HepG2 (cell line): ENCODE measurements around the gene CBX2. TPM values are rescaled to one million over a fixed set of nuclear protein-coding genes. Genes with fewer than 3 reads are reported as not detected.

Source experiments
- ARID3A ChIP-seq: IDR thresholded peaks from 2 replicates; pipeline ENCODE4 v1.6.1; 2012; ENCODE audit warnings: low read depth, low read length, improper control_type of control experiment
- ATM ChIP-seq: fragments of 450-650 bp; IDR thresholded peaks from 2 replicates; pipeline ENCODE4 v1.7.1; 2017; ENCODE audit warnings: mild to moderate bottlenecking, borderline replicate concordance
- ESRRA ChIP-seq: sonication (generic); formaldehyde crosslinking; IDR thresholded peaks from 2 replicates; pipeline ENCODE4 v1.5.1; 2020; ENCODE audit warnings: mild to moderate bottlenecking, low read depth, missing genetic modification reagents
- FOXC1 ChIP-seq: sonication (generic); formaldehyde crosslinking; IDR thresholded peaks from 2 replicates; pipeline ENCODE4 v1.8.0; 2022; ENCODE audit warnings: mild to moderate bottlenecking, missing genetic modification reagents, borderline replicate concordance
- HMGXB3 ChIP-seq: sonication (generic); formaldehyde crosslinking; IDR thresholded peaks from 2 replicates; pipeline ENCODE4 v1.4.0; 2020; ENCODE audit warnings: missing genetic modification reagents, borderline replicate concordance
- NFE2L1 ChIP-seq: sonication (generic); formaldehyde crosslinking; IDR thresholded peaks from 2 replicates; pipeline ENCODE4 v1.4.0; 2020; ENCODE audit warnings: missing genetic modification reagents, mild to moderate bottlenecking, borderline replicate concordance
- SOX13 ChIP-seq, 3 experiments: fragments of 450-650 bp in 1 of 3; sonication (generic) in 1 of 3; formaldehyde crosslinking in 1 of 3; IDR thresholded peaks in 2 of 3; conservative IDR thresholded peaks in 1 of 3; 2 replicates each; pipeline versions ENCODE4 v1.5.0 to v1.6.1; 2016 to 2020; ENCODE audit warnings: antibody characterized with exemption in 1 of 3, mild to moderate bottlenecking in 1 of 3, missing compliant biosample characterization in 1 of 3, missing genetic modification reagents in 1 of 3, moderate library complexity in 1 of 3
- TBL1XR1 ChIP-seq: fragments of 150-350 bp; IDR thresholded peaks from 2 replicates; pipeline ENCODE4 v1.6.1; 2014; ENCODE audit warnings: borderline replicate concordance, low read length; ENCODE audit not compliant: partially characterized antibody
- THAP9 ChIP-seq: sonication (generic); formaldehyde crosslinking; IDR thresholded peaks from 2 replicates; pipeline ENCODE4; 2020; ENCODE audit warnings: missing genetic modification reagents, mild to moderate bottlenecking, borderline replicate concordance
- THYN1 ChIP-seq: sonication (generic); formaldehyde crosslinking; IDR thresholded peaks from 2 replicates; pipeline ENCODE4 v1.8.1; 2023; ENCODE audit warnings: low read depth, mild to moderate bottlenecking, moderate library complexity, missing genetic modification reagents, borderline replicate concordance
- ZIK1 ChIP-seq: sonication (generic); formaldehyde crosslinking; IDR thresholded peaks from 2 replicates; pipeline ENCODE4 v1.5.0; 2020; ENCODE audit warnings: mild to moderate bottlenecking, low read depth, missing genetic modification reagents, borderline replicate concordance
- ZNF720 ChIP-seq: sonication (generic); formaldehyde crosslinking; IDR thresholded peaks from 2 replicates; pipeline ENCODE4 v1.4.0; 2020; ENCODE audit warnings: missing genetic modification reagents
- polyA plus RNA-seq, 8 experiments: library from polyadenylated mRNA; depleted of rRNA in 3 of 8; stranded (reverse) in 7 of 8; unstranded in 1 of 8; fragments of >200 nt; fragmentation: Illumina TruSeq in 4 of 8; extraction: Trizol in 4 of 8; gene quantifications; 2 replicates each; pipeline versions ENCODE4 v1.2.1 to v1.2.3, GENCODE V29; 2011 to 2016; ENCODE audit warnings: low read depth in 4 of 8, missing spikeins in 1 of 8, mixed read lengths in 1 of 8; ENCODE audit not compliant: insufficient read depth in 1 of 8
- total RNA-seq, 5 experiments: library from RNA; depleted of rRNA; stranded (reverse); fragments of >200 nt; fragmentation: Illumina TruSeq; extraction: Trizol; gene quantifications; 2 replicates each; pipeline ENCODE4 v1.2.3, GENCODE V29; 2016; ENCODE audit warnings: low read depth in 1 of 5
- TF ChIP-seq, protein P1 (sequence below): sonication (generic); formaldehyde crosslinking; IDR thresholded peaks from 2 replicates; pipeline ENCODE4 v1.9.0; 2021; ENCODE audit warnings: missing genetic modification reagents, borderline replicate concordance

Gene CBX2
- total and polyA plus RNA-seq, 2 of the 13 experiments (the other 11 are each of a cell fraction or from before 2014, with no cell fraction given) = 14.5 to 31.1 TPM

- TF ChIP-seq ZNF720 = no peak
- TF ChIP-seq THAP9 = no peak
- peak; percentile 93 for TF ChIP-seq FOXC1
- TF ChIP-seq, protein P1, sequence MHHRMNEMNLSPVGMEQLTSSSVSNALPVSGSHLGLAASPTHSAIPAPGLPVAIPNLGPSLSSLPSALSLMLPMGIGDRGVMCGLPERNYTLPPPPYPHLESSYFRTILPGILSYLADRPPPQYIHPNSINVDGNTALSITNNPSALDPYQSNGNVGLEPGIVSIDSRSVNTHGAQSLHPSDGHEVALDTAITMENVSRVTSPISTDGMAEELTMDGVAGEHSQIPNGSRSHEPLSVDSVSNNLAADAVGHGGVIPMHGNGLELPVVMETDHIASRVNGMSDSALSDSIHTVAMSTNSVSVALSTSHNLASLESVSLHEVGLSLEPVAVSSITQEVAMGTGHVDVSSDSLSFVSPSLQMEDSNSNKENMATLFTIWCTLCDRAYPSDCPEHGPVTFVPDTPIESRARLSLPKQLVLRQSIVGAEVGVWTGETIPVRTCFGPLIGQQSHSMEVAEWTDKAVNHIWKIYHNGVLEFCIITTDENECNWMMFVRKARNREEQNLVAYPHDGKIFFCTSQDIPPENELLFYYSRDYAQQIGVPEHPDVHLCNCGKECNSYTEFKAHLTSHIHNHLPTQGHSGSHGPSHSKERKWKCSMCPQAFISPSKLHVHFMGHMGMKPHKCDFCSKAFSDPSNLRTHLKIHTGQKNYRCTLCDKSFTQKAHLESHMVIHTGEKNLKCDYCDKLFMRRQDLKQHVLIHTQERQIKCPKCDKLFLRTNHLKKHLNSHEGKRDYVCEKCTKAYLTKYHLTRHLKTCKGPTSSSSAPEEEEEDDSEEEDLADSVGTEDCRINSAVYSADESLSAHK (CRISPR knock-in tag) = no peak
- no peak; the same call in 1 of the 2 replicates for TF ChIP-seq ESRRA
- TF ChIP-seq ZIK1 (CRISPR knock-in tag) = peak; percentile 67
- no peak for TF ChIP-seq ARID3A
- no peak for TF ChIP-seq THYN1
- peak; percentile 86 for TF ChIP-seq HMGXB3 (CRISPR knock-in tag)
- no peak for TF ChIP-seq TBL1XR1
- TF ChIP-seq NFE2L1 (CRISPR knock-in tag) = no peak; the same call in 1 of the 2 replicates
- no peak for TF ChIP-seq ATM
- TF ChIP-seq SOX13 (IDR thresholded peaks at IDR 0.05) = peak; percentile 62; the same call in 1 of the 2 replicates
- TF ChIP-seq SOX13 (CRISPR knock-in tag; conservative IDR thresholded peaks at IDR 0.05 in 1 of 2, IDR thresholded peaks at IDR 0.05 in 1 of 2) = peak in 1 of 2 experiments; percentile 88; a peak in 2 of 4 replicates
Measured at GRCh38 chr17:79821331-79822095, 43.6 kb downstream of the CBX2 start (continued).
